GM12874 (cell line): ENCODE measurements around the gene PCDHGB4.

Experiments used
- TF ChIP-seq, protein P1 (sequence below): IDR thresholded peaks from 2 replicates; pipeline ENCODE4 v1.5.1; 2011; ENCODE audit warnings: low read depth, mild to moderate bottlenecking, control low read depth, low read length, moderate library complexity; ENCODE audit not compliant: insufficient read depth

PCDHGB4 gene

DNA sequence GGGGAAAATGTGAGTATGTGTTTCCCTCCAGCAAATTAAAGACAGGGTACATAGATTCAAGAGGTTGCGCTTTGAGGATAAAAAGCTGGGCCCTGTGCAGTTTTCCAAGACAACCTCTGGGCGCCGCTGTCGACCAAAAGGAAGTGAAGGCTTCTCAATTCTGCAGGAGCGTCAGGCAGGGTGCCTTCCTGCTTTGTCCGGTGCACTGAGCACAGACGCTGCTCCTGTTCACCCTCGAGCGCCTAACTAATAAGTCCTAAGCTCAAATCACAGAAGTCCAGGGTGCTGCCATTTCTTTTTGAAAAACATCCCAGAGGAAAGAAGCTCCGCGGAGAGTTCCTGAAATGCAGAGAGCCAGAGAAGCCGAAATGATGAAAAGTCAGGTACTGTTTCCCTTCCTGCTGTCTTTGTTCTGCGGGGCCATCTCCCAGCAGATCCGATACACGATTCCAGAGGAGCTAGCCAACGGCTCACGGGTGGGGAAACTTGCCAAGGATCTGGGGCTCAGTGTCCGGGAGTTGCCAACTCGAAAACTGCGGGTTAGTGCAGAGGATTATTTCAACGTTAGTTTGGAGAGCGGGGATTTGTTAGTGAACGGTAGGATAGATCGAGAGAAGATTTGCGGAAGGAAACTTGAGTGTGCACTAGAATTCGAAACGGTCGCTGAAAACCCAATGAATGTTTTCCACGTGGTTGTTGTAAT, 37.4 kb upstream of the PCDHGB4 start, which contains the start of gene PCDHGB1:
Gene PCDHGB1 (plus strand): TSS at position 183 of the 703 bp plus-strand sequence. CDS start 162 bp downstream, at position 345.
- TF ChIP-seq, protein P1, sequence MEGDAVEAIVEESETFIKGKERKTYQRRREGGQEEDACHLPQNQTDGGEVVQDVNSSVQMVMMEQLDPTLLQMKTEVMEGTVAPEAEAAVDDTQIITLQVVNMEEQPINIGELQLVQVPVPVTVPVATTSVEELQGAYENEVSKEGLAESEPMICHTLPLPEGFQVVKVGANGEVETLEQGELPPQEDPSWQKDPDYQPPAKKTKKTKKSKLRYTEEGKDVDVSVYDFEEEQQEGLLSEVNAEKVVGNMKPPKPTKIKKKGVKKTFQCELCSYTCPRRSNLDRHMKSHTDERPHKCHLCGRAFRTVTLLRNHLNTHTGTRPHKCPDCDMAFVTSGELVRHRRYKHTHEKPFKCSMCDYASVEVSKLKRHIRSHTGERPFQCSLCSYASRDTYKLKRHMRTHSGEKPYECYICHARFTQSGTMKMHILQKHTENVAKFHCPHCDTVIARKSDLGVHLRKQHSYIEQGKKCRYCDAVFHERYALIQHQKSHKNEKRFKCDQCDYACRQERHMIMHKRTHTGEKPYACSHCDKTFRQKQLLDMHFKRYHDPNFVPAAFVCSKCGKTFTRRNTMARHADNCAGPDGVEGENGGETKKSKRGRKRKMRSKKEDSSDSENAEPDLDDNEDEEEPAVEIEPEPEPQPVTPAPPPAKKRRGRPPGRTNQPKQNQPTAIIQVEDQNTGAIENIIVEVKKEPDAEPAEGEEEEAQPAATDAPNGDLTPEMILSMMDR: peak; percentile 61

DNA sequence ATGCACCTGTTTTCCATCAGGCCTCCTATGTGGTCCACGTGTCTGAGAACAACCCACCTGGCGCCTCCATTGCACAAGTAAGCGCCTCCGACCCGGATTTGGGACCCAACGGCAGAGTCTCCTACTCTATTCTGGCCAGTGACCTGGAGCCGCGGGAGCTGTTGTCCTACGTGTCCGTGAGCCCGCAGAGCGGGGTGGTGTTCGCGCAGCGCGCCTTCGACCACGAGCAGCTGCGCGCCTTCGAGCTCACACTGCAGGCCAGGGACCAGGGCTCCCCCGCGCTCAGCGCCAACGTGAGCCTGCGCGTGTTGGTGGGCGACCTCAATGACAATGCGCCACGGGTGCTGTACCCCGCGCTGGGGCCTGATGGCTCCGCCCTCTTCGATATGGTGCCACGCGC, 35.9 kb upstream of the PCDHGB4 start:
- TF ChIP-seq, protein P1: no peak

DNA sequence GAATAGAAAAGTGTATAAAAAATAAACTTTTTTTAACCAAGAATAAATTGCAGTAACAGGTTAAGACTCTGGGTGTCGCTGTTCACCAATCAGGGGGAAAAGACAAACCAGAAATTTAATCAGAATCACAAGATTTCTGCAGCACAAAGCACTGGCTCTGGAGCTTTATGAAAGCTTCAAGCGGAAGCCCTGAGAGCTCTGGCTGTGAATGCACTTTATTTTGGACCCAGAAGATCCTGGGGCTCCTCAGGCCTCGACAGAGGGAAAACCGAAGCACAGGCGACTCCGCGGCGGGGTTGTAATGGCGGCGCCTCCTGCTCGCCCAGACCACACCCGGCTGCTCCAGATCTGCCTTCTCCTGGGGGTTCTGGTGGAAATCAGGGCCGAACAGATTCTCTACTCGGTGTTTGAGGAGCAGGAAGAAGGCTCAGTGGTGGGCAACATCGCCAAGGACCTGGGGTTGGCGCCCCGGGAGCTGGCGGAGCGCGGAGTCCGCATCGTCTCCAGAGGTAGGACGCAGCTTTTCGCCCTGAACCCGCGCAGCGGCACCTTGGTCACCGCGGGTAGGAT, 32.5 kb upstream of the PCDHGB4 start, which contains the start of gene PCDHGA4:
Gene PCDHGA4 (plus strand): TSS at position 122 of the 570 bp plus-strand sequence. CDS start 87 bp downstream, at position 209.
- TF ChIP-seq, protein P1: peak; percentile 34

DNA sequence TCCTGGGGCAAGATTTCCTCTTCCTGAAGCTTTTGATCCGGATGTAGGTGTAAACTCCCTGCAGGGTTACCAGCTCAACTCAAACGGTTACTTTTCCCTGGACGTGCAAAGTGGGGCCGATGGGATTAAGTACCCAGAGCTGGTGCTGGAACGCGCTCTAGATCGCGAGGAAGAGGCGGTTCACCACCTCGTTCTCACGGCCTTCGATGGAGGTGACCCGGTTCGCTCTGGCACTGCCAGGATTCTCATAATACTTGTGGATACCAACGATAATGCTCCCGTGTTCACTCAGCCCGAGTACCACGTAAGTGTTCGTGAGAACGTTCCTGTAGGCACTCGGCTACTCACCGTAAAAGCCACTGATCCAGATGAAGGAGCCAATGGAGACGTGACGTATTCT, 31.9 kb upstream of the PCDHGB4 start:
- TF ChIP-seq, protein P1: no peak

DNA sequence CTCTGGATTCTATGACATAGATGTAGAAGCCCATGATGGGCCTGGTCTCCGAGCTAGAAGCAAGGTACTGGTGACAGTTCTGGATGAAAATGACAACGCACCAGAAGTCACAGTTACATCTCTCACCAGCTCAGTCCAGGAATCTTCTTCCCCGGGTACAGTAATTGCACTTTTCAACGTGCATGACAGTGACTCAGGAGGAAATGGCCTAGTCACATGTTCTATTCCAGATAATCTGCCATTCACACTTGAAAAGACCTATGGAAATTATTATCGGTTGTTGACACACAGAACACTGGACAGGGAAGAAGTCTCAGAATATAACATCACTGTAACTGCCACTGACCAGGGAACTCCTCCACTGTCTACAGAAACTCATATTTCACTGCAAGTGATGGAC, 31.4 kb upstream of the PCDHGB4 start:
- TF ChIP-seq, protein P1: no peak

DNA sequence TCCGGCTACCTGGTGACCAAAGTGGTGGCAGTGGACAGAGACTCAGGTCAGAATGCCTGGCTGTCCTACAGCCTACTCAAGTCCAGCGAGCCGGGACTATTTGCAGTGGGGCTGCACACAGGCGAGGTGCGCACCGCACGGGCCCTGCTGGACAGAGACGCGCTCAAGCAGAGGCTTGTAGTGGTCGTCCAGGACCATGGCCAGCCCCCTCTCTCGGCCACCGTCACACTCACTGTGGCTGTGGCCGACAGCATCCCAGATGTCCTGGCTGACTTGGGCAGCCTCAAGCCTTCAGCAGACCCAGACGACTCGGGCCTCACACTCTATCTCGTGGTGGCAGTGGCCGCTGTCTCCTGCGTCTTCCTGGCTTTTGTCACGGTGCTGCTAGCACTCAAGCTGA, 30.5 kb upstream of the PCDHGB4 start:
- TF ChIP-seq, protein P1: no peak

DNA sequence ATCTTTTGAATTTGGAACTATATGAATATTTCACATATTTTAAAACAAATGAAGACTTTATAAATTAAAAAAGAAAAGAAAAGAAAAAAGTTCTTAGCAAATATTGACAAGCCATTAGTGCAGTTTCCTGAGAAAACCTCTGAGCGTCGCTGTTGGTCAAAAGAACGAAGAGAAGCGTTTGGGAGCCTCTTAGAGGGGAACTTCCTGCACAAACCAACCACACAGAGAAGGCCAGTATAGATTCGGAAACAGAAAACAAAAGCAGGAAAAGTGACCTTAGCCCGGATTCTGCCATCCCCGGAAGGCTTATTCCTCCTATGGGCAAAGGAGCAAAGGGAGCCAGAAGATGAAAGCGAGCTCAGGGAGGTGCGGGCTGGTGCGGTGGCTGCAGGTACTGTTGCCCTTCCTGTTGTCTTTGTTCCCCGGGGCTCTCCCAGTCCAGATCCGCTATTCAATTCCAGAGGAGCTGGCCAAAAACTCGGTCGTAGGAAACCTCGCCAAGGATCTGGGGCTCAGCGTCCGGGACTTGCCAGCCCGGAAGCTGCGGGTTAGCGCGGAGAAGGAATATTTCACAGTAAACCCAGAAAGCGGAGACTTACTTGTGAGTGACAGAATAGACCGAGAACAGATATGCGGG, 27.6 kb upstream of the PCDHGB4 start, which contains the start of gene PCDHGB2:
Gene PCDHGB2 (plus strand): TSS at position 205 of the 637 bp plus-strand sequence. CDS start 142 bp downstream, at position 347.
- TF ChIP-seq, protein P1: peak; percentile 35; the same call in 1 of the 2 replicates
